Cerebellar cortex (tissue), 1 donor: ENCODE data around the gene GAS5.

Source experiments
- DNase-seq: peaks from one replicate; pipeline ENCODE4 v3.0.0-alpha.2; 2015; ENCODE audit warnings: low spot score

Gene GAS5

DNA sequence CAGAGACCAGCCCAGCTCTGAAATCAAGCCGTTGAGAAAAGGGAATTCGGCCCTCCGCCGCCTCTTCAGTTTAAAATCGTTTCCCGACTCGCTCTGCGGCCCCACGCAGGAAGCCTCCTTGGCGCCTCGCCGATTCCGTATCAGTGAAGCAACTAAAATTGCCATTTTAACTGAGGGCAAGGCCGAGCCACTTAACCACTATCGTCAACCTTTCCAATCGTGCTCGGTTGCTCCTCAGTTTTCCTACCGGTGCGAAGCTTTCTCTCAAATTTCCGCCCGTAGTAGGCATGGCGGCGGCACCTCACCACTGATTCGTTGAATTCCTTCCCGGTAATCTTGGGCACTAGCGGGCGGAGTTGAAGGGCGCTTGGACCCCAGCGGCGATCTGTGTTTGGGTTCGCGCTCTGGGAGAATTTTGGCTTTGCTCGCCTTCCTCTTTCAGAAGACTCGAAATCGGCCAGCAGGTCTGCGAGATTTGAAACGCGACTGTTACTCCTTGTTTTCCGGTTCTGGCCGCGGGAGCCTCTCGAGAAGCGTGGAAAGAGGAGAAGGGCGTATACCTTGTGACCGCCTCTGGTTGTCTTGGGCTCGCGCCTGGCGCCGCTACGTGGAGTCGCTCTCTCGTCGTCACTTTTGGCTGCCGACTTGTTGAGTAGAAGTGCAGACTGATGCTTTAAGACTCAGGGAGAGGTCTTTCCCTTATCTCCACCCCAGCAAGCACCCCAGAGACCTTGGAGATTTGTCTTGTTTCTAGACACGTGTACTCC lies 43.3 kb downstream of the GAS5 start, which contains the start of the genes CENPL and DARS2:
CENPL (minus strand) TSS at position 569 of the 767 bp plus-strand sequence. CDS start 13,584 bp downstream, outside the sequence.
DARS2 (plus strand) TSS at position 359 of the 767 bp plus-strand sequence. CDS start 557 bp downstream, outside the sequence.
- peak; percentile 99 for DNase-seq

DNA sequence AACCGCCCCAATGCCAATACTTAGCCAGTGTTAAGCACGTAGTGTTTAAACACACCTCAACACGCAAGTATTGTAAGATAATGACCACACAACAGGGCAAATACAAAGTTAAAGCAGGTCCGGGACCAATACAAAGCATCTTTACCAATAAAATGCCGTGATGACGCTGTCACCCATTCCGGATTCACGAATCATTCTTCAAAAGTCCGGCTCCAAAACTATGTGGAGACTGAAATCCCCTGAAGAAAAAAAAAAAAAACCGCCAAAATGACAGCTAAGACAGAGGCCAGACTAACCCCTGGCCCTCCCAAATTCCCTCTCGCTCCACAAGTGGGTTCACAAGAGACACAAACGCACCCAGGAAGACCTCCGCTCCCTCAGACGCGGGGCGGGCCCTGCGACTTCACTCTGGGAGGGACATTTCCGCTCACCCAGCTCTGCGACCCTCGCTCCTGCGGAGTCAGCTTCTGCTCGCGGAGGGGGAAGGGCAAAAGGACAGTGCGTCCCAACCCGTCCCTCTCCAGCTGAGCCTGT lies 43.9 kb downstream of the GAS5 start:
- DNase-seq, result no peak

DNA sequence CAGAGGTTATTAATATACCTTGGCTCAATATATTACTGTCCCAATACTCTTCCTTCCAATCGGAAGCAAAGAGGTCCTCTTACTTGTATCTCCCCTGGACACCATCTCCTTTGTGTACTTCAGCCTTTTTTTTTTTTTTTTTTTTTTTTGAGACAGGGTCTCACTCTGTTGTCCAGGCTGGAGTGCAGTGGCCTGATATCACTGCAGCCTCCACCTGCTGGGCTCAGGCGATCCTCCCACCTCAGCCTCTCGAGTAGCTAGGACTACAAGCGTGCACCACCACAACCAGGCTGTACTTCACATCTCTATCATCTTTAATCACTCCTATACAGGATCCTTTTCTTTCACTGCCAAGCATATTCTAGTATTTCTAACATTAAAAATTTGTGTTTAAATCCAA lies 46.1 kb downstream of the GAS5 start:
- DNase-seq, result no peak

DNA sequence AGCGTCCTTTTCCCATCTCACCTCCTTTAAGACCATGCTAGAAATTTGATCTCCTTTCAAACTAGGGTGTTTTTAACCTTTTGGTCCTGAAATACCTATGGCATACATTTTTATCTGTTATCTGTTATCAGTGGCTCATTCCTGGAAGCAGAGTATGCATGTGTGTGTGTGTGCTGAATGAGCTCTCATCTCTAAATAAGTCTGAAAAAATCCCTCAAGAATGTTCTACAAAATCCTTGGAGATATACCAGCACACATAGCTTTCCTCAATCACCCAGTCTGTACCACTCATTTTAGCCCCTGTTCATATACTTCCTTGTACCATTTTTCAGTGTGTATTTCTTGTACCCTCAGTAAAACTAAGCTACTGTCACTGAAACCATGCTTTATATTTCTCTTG lies 49.3 kb downstream of the GAS5 start:
- DNase-seq, result no peak
